Activated naive CD4-positive, alpha-beta T cell treated with anti-CD3 and anti-CD28 coated beads for 36 hours (primary cell): ENCODE results near the gene CEP250. TPM values are rescaled to one million over a fixed set of nuclear protein-coding genes. Genes with fewer than 3 reads are reported as not detected.
A peak's percentile ranks its signal among the peaks of the same experiment; 100 is the strongest.
"Not testable (repeated sequence)": the region's sequence is repeated elsewhere in the genome, so short reads cannot be mapped to it uniquely, and the experiment has no call there.

Experiments
- CTCF ChIA-PET: fragments of 350-600 bp; sonication (Branson Sonifier 250); formaldehyde crosslinking; loops from one replicate; lab custom pipeline; 2021; ENCODE audit warnings: antibody characterized with exemption; lab: Charles Lee
- DNase-seq: peaks from one replicate; pipeline ENCODE4 v3.0.0-alpha.2; 2020
- H3K27ac Mint-ChIP-seq: one replicate; pipeline ENCODE4 v1.8.0; 2021; ENCODE audit warnings: mild to moderate bottlenecking, mixed read lengths
- H3K27me3 Mint-ChIP-seq: one replicate; pipeline ENCODE4 v1.8.0; 2021; ENCODE audit warnings: low read depth, mixed read lengths
- H3K36me3 Mint-ChIP-seq: one replicate; pipeline ENCODE4 v1.8.0; 2021; ENCODE audit warnings: low read depth, mixed read lengths
- H3K4me1 Mint-ChIP-seq: one replicate; pipeline ENCODE4 v1.8.0; 2021; ENCODE audit warnings: low read depth, mixed read lengths
- H3K4me3 Mint-ChIP-seq: one replicate; pipeline ENCODE4 v1.8.0; 2021; ENCODE audit warnings: mild to moderate bottlenecking, moderate library complexity, mixed read lengths
- H3K9me3 Mint-ChIP-seq: one replicate; pipeline ENCODE4 v1.8.0; 2021; ENCODE audit warnings: mixed read lengths
- intact Hi-C: fragments of 100-400 bp; cut with micrococcal nuclease; formaldehyde crosslinking; loops from one replicate; pipeline ENCODE4 v1.15.1; 2023
- total RNA-seq, 2 experiments: library from RNA; stranded (reverse); gene quantifications; one replicate each; pipeline ENCODE4 v1.2.3, GENCODE V29; 2021

Gene CEP250
- total RNA-seq, 2 experiments from 2014 or later: 43.4 to 46.9 TPM

DNA sequence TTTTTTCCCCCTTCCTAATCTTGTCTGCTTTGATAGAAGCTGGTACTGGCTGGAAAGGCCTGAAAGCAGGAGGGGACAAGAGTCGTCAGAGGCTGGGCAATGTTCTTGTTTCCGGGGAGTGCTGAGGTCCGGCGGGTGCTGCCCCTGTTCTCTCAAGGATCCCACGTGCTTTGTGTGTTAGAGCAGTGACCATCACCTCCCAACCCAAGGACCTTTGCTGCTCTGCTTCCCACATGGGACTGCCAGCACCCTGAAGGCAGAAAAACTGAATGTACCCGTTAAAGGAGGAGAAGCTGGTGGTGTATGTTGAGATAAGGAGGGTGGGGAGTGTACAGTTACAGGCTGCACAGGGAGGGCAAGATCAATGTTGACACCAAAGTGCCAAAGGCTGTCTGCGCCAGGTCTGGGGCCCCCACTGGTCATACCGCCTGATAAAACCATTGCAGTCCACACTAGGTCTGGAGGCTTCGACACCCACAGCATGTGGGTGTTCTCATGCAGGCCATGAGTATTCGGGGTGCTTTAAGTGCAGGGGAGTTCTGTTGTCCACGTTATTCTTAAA, 59.1 kb downstream of the CEP250 start:
- H3K27me3 Mint-ChIP-seq: no peaks in the 10 kb centered on the region
- H3K27ac Mint-ChIP-seq: no peak overlapping the region
- no peaks in the 10 kb centered on the region for H3K9me3 Mint-ChIP-seq
- H3K4me3 Mint-ChIP-seq: no peak overlapping the region
- intact Hi-C loops: no loop called here
- H3K36me3 Mint-ChIP-seq: peaks cover 12% of the 10 kb centered on the region
- no peak for DNase-seq
- CTCF ChIA-PET: interaction anchor here (1.0 kb wide), 1 partner anchor 58 kb away, joined by 4 read pairs; no protein-coding TSS in a partner anchor
- H3K4me1 Mint-ChIP-seq: no peaks in the 10 kb centered on the region

DNA sequence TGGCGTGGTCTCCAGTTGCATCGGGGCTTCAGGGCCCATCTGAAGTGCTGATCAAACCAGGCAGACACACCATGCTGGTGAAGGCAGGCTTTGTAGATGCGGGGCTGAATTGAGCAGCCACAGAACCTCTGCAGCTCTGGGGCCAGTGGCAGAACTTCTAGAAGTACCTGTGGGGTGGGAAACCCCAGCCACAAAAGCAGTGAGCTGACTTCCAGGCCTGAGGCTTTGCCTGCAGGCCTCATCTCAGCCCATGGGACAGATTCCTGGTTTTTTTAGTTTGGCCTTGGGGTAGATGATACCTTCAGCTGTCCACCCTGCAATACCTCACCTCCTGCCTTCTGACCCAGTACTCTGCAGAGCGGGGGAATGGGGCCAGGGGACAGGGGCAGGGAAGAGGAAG, 59.9 kb downstream of the CEP250 start:
- Mint-ChIP-seq H3K4me1 (no peaks in the 10 kb centered on the region), H3K36me3 (peaks cover 8% of the 10 kb centered on the region), H3K27ac (no peak overlapping the region), H3K9me3 (no peaks in the 10 kb centered on the region), H3K4me3 (no peak overlapping the region), H3K27me3 (no peaks in the 10 kb centered on the region)
- CTCF ChIA-PET: no interaction called here
- no peak for DNase-seq
- intact Hi-C loops: no loop called here

- Mint-ChIP-seq H3K27ac (no peak overlapping the region), H3K36me3 (peaks cover 8% of the 10 kb centered on the region), H3K4me1 (no peaks in the 10 kb centered on the region), H3K9me3 (no peaks in the 10 kb centered on the region), H3K4me3 (no peak overlapping the region), H3K27me3 (no peaks in the 10 kb centered on the region)
- DNase-seq: no peak
- CTCF ChIA-PET: no interaction called here
- intact Hi-C loops: no loop called here
Observed at GRCh38 chr20:35515949-35516645, 60.7 kb downstream of the CEP250 start.

GRCh38 chr20:35517125-35517524, 61.7 kb downstream of the CEP250 start:
- no peaks in the 10 kb centered on the region for H3K4me1 Mint-ChIP-seq
- H3K4me3 Mint-ChIP-seq: no peak overlapping the region
- DNase-seq: no peak
- intact Hi-C loops: no loop called here
- CTCF ChIA-PET: interaction anchor here (0.6 to 1.1 kb wide), 2 partner anchors 53 to 322 kb away, joined by 3 to 5 read pairs; no protein-coding TSS in a partner anchor
- H3K9me3 Mint-ChIP-seq: no peaks in the 10 kb centered on the region
- peaks cover 3% of the 10 kb centered on the region for H3K36me3 Mint-ChIP-seq
- H3K27ac Mint-ChIP-seq: no peak overlapping the region
- no peaks in the 10 kb centered on the region for H3K27me3 Mint-ChIP-seq

DNA sequence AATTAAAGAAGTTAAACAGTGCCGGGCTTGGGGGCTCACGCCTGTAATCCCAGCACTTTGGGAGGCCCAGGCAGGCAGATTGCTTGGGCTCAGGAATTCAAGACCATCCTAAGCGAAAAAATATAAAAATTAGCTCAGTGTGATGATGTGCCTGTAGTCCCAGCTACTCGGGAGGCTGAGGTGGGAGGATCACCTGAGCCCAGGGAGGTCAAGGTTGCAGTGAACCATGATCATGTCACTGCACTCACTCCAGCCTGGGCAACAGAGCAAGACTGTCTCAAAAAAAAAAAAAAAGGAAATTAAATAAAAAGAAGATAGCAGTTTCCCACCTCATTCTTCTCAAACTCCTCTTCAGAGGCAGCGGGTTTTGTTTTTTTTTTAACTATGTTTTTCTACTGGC, 62.4 kb downstream of the CEP250 start:
- H3K36me3 Mint-ChIP-seq, H3K4me1 Mint-ChIP-seq, H3K27ac Mint-ChIP-seq, DNase-seq, H3K27me3 Mint-ChIP-seq, intact Hi-C loops, H3K4me3 Mint-ChIP-seq, H3K9me3 Mint-ChIP-seq: not testable (repeated sequence)
- CTCF ChIA-PET: interaction anchor here (0.6 to 1.1 kb wide), 3 partner anchors 50 to 156 kb away, joined by 3 to 4 read pairs (median 3); no protein-coding TSS in a partner anchor

DNA sequence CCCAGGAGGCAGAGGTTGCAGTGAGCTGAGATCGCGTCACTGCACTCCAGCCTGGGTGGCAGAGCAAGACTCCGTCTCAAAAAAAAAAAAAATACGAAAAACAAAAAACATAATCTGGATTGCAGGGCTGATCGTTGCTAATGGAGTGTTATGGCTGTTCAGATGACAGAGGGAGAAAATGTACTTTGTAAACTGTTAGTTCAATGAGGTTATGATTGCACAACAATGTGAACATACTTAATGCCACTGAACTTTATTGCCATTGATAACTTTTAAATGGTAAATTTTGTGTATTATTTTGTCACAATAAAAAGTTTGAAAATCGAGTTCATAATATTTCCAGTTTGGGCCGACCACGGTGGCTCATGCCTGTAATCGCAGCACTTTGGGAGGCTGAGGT, 63.6 kb downstream of the CEP250 start:
- Mint-ChIP-seq H3K27me3 (no peaks in the 10 kb centered on the region), H3K9me3 (no peaks in the 10 kb centered on the region), H3K4me1 (no peaks in the 10 kb centered on the region), H3K36me3 (no peaks in the 10 kb centered on the region), H3K27ac (no peak overlapping the region), H3K4me3 (no peak overlapping the region)
- intact Hi-C loops: no loop called here
- CTCF ChIA-PET: no interaction called here
- DNase-seq: no peak

DNA sequence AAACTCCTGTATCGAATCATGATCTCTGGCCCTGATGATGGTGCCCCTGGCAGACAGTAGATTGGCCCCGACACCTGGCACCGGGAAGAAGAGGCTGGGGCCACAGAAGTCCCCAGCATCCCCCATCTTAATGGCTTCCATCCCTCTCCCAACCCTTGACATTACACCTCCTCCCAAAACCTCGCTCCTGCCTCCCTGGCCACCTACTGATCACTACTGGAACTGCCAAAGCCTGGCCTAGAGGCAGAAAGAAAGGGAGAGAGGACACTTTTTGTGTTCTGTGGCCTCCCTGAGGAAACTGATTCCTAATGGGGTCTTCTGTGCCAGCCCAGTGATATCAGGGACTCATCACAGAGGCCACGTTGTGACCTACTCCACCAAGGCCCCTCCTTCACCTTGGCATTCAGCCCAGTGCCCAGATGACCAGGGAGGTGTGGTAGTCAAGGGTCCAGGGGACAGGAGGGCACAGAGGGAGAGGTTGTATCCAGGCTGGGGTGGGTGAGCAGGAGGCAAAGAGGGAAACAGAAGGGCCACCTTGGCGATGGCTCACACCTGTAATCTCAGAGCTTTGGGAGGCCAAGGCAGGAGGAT, 68.0 kb downstream of the CEP250 start:
- intact Hi-C loops: no loop called here
- H3K4me3 Mint-ChIP-seq: no peak overlapping the region
- no peak overlapping the region for H3K27ac Mint-ChIP-seq
- CTCF ChIA-PET: no interaction called here
- no peaks in the 10 kb centered on the region for H3K4me1 Mint-ChIP-seq
- no peaks in the 10 kb centered on the region for H3K27me3 Mint-ChIP-seq
- no peaks in the 10 kb centered on the region for H3K9me3 Mint-ChIP-seq
- H3K36me3 Mint-ChIP-seq: no peaks in the 10 kb centered on the region
- peak; percentile 41 for DNase-seq

DNA sequence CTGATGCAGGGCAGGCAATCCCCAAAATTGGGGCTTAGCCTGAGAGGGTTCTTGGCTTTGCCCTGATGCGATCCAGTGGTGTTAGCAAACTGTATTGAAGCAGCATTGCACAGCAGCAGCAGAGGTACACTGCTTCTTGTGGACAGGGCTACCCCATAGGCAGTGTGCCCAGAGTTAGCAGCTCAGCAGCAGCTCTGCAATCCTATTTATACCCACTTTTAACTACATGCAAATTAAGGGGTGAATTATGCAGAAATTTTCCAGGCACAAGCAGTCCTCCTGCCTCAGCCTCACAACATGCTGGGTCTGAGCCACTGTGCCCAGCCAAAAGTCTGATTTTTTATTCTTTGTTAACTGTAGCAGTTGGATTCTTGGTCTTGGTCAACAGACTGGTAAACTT, 70.2 kb downstream of the CEP250 start:
- intact Hi-C loops: no loop called here
- Mint-ChIP-seq H3K27ac (no peak overlapping the region), H3K27me3 (no peaks in the 10 kb centered on the region), H3K9me3 (no peaks in the 10 kb centered on the region), H3K4me3 (no peak overlapping the region), H3K4me1 (no peaks in the 10 kb centered on the region), H3K36me3 (no peaks in the 10 kb centered on the region)
- no peak for DNase-seq
- CTCF ChIA-PET: no interaction called here

- DNase-seq: no peak
- Mint-ChIP-seq H3K36me3 (no peaks in the 10 kb centered on the region), H3K27ac (no peak overlapping the region), H3K9me3 (no peaks in the 10 kb centered on the region), H3K4me1 (no peaks in the 10 kb centered on the region), H3K4me3 (no peak overlapping the region), H3K27me3 (no peaks in the 10 kb centered on the region)
- intact Hi-C loops: no loop called here
- CTCF ChIA-PET: no interaction called here
Observed at GRCh38 chr20:35527122-35527769, 71.8 kb downstream of the CEP250 start.

DNA sequence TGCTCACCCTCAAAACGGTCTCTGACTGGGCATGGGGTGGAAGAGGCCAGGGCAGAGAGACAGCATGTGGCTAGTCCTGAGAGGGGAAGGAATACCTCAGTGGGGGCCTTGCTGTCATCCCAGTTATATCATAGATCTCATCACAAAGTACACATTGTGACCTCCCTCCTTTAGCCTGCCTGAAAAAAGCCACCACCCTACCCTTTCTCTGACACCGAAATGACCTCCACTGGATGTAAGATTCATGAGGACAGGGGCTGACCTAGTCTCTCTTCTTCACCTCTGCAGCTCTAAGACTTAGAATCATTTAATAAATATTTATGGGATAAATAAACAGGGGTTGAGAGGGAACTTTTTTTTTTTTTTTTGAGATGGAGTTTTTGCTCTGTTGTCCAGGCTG, 74.2 kb downstream of the CEP250 start, which contains the start of gene C20orf173:
TSS of gene C20orf173 (minus strand) at position 101 of the 400 bp plus-strand sequence. CDS start 279 bp downstream, outside the sequence.
- no peaks in the 10 kb centered on the region for H3K36me3 Mint-ChIP-seq
- no peaks in the 10 kb centered on the region for H3K27me3 Mint-ChIP-seq
- no peaks in the 10 kb centered on the region for H3K9me3 Mint-ChIP-seq
- no peak within 1 kb of the TSS for H3K27ac Mint-ChIP-seq
- no peak within 1 kb of the TSS for H3K4me3 Mint-ChIP-seq
- CTCF ChIA-PET: no interaction called here
- DNase-seq: no peak
- H3K4me1 Mint-ChIP-seq: no peaks in the 10 kb centered on the region
- intact Hi-C loops: no loop called here

GRCh38 chr20:35539756-35540212, 84.4 kb downstream of the CEP250 start:
- H3K9me3 Mint-ChIP-seq: no peaks in the 10 kb centered on the region
- peak overlapping the region; percentile 16 for H3K27ac Mint-ChIP-seq
- no peaks in the 10 kb centered on the region for H3K27me3 Mint-ChIP-seq
- intact Hi-C loops: loop anchor here (5.0 kb wide), 2 partner anchors 123 to 233 kb away; partner anchors contain the start of genes CPNE1, PHF20 and RBM12
- H3K4me3 Mint-ChIP-seq: peak overlapping the region; percentile 61
- H3K36me3 Mint-ChIP-seq: peaks cover 4% of the 10 kb centered on the region
- CTCF ChIA-PET: no interaction called here
- DNase-seq: peak; percentile 59
- peaks cover 19% of the 10 kb centered on the region for H3K4me1 Mint-ChIP-seq

DNA sequence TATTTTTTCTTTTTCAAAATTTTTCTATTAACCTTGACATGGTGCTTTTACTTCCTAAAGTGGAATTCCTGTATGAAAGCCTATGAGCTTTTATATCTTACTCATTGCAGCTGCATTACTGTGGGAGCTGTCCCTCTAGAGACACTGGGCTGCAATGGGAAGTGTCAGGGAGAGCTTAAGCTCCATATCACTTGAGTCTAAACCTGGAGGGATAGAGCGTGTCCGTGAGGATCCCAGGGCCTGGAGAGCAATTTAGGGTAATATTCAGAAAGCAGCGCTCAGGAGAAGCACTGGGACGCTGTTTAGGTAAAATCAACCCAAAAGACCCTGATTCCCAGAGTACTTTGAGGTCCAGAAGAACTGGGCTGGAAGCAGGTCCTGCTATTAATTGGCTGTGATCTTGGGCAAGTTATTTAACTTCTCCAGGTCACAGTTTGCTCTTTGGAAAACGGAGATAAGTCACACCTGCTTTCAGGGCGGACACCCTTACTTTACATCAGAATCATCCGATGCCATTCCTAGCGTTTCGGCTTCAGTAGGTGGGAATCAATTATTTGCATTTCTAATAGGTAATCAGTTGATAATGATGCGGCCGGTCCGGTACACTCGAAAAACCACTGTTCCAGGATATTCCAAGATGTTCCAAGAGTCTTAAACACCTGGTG, 85.9 kb downstream of the CEP250 start:
- Mint-ChIP-seq H3K9me3 (no peaks in the 10 kb centered on the region), H3K27me3 (no peaks in the 10 kb centered on the region), H3K27ac (no peak overlapping the region), H3K36me3 (peaks cover 4% of the 10 kb centered on the region), H3K4me1 (peaks cover 19% of the 10 kb centered on the region), H3K4me3 (peak overlapping the region; percentile 86)
- intact Hi-C loops: loop anchor here (1.0 to 5.0 kb wide), 4 partner anchors 78 to 231 kb away; partner anchors contain the start of genes CPNE1, PHF20, RBM12 and RBM39
- DNase-seq: no peak
- CTCF ChIA-PET: interaction anchor here (0.6 to 0.7 kb wide), 6 partner anchors 85 to 507 kb away, joined by 3 to 4 read pairs (median 3); no protein-coding TSS in a partner anchor
